HL-60/S4 treated with retinoic acid at 250 ng/mL for 4 days and 3 days (cell line): ENCODE measurements around the gene CYP2U1.

Experiments
- in situ Hi-C: fragments of 300-500 bp; cut with MboI; formaldehyde crosslinking; loops from 2 replicates; pipeline ENCODE4 v1.7.0; 2022; ENCODE audit warnings: low sequenced_read_pairs

Gene CYP2U1

DNA sequence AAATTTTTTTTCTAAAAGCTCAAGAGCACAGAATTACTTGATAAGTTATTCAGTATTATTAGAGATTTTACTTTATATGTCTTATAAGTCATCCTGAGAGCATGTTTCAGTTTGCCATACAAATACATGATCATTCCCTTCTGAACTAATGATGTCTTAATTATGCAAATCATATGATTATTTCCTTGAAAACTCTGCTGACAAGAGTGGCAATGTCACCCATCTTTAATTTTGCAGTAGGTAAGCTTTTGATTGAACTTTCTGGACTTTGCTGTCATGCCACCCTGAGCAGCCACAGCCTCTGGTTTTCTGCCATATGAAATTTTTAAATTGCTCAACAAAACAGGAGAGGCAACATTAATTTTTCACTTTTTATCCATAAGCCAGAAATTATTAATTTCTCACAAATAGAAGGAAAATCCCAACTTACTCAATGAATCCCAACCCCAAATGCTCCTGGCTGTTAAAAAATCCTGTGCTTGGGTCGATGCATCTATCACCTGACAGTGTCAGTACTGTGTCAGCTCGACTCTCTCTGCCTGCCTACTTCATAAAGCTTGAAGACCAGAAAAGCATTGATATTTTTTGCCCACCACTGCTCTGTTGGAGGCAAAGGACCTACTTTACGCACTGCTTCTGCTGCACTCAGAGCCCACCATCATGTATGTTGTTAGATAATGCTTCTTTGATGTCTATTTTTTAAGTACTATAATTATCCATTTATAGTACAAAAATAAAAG, 46.8 kb downstream of the CYP2U1 start:
- in situ Hi-C loops = no loop called here

DNA sequence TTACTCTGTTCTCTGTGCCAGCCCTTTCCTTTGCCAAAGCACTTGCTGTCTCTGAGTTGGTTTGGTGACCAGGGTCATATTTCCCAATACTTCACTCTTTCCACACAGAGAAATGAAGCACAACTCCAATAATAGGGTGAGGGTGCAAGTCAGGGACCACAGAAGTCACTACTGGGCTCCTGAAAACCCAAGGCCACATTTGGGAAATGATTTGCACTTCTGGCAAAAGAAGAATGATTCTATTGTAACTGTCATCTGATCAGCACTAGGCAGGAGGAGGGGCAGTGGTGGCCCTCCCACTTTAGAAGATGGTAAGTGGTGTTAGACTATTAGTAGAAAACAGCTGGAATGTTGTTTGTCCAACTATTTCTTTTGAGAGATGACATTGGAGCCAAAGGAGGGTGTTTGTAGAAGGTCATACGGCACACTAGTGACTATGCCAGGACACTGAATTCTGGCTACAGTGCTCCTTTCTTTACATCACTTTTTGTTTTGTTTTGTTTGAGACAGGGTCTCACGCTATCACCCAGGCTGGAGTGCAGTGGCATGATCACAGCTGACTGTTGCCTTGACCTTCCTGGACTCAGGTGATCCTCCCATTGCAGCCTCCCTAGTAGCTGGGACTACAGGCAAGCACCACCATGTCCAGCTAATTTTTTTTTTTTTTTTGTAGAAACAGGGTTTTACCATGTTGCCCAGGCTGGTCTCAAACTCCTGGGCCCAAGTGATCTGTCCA, 47.5 kb downstream of the CYP2U1 start:
- in situ Hi-C loops = no loop called here

DNA sequence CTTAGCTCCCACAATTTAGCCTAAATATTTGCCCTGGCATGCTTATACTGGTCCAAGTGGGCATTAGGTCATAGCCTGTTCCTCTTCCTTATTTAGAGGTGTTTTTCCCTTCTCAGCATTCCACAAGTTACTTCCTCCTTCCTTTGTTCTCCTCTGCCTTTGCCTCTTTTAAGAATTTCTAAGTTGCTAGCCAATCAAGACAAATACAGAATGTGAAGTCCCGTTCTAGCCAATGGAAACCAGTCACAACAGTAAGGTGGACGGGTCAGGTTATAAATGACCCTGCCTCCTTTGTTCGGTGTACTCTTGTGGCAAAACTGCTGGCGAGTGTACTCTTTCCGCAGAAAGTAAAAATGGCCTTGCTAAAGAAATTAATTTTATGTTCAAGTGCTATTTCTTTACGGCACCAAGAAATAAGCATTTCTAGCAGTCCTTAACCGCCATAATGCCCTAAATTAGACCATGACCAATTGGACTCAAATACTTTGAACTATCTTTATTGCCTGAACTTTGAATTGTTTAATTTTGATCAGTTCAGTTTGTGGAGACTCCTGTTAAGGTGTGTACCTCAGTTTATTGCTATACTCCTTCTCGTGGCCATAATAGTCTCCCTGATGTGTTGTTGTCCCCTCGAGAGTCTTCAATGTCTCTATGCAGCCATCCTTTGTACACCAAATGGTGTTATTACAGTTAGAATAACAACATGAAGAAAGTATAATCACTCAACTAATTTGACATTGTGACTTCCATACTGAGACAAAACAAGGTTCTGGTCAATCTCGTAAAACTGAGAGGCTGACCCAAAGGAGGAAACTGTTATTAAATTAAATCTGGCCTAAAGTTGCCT, 56.8 kb downstream of the CYP2U1 start:
- in situ Hi-C loops = no loop called here

DNA sequence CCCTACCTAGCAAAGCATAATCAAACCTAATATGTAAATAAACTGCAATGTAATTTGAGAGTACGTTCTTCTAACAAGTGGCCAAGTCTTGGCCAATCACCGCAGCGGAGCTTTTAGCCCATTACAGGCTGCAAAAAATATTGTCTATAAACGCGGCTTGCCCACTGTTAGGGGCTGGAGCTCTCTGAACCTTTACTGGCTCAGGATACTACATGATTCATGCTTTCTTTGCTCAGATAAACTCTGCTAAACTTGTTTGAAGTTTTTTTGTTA, 57.4 kb downstream of the CYP2U1 start:
- in situ Hi-C loops = no loop called here

DNA sequence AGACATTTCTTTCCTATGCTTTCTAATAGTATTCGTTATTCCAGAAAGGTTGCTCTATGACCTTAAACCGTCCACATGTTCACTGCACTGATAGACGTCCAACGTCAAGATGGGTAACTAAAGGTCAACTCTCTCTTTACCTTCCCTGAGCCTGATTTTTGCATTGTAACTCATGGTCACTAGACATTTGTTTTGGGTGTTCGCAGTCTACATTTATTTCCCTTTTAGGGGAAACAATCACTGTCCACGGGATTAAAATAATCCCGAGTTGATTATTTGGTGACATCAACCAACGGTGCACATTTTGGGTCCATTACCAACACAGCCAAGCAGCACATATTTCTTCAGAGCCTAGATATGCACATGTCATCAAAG, 57.8 kb downstream of the CYP2U1 start:
- in situ Hi-C loops = no loop called here

DNA sequence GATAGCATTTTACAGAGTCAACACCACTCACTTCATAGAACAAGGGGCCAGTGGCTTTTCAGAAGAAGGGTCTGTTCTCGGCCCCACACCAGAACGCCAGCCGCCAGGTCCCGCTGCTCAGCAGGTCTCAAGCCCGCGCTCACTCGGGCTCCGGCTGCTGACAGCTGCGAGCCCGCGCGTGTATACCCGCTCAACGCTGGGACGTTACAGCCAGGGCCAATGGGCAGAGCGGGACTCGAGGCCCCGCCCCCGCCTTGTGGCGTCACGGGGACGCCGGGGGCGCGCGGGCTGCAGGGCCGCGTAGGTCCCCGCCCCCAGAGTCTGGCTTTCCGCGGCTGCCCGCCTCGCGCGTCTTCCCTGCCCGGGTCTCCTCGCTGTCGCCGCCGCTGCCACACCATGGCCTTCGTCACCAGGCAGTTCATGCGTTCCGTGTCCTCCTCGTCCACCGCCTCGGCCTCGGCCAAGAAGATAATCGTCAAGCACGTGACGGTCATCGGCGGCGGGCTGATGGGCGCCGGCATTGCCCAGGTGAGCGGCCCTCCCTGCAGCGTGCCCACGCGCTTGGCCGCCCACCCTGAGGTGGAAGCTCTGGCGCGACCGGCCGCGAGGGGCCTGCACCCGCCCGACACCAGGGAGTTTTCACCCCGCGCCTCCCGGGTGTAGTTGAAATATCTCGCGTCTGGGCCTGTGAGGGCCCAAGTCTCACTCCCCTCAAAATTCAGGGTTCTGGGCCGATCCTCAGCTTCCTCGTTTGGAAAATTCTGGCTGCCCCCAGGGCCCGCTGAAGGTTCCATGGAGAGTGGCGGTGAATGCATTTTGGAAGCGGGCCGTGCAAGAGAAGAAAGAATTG, 58.4 kb downstream of the CYP2U1 start, which contains the start of gene HADH:
Gene HADH, plus strand, starts transcription at position 353 of the 850 bp plus-strand sequence. Its CDS starts 44 bp downstream, at position 397.
- in situ Hi-C loops = no loop called here

DNA sequence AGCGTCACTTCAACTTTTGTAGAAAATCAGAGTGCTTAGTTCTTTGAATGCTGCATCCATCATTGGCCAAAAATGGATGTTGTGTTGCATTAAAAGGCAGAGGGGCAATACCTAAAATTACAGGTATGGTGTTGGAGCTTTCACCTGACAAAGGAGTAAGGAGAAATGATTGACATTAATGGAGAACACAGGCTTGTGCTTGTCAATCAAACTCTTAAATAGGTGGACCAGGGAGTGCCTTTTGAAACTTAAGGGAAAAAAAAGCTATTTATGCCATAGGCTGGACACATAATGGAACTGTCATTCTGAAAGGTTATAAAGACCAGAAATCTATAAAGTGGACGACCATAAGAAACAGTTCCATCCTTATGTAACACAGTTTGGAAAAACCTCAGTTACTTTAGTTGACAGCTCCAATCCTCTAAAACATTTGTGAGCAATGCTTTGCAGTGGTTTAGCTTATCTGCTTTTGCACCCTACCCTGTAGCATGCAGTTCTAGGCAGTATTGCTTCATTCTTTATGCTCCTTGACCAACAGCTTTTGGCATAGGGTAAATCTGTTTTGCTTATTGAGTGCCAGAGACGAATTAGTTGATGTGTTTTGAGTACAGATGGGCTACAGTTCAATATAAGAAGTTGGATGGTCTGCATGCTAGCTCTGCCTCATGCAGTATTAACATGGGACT, 60.7 kb downstream of the CYP2U1 start:
- in situ Hi-C loops = no loop called here

DNA sequence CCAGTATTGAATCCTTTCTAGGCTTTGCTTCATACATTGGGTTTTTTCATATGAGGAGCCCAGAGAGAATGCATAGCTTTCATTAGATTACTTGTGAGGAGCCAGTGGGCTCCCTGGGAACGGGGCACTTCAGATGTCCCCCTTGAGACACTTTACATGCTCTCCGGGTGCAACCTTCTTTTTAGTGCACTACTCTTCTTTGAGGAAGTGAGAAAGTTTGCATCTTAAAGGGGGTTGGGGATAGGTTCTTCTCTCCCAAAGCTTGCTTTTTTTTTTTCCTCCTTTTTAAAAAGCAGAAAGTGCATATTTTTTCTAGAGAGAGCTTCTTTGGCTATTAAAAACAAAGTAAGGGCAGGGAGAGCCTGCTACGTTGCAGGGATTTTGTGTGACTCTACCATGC, 62.6 kb downstream of the CYP2U1 start:
- in situ Hi-C loops = no loop called here

DNA sequence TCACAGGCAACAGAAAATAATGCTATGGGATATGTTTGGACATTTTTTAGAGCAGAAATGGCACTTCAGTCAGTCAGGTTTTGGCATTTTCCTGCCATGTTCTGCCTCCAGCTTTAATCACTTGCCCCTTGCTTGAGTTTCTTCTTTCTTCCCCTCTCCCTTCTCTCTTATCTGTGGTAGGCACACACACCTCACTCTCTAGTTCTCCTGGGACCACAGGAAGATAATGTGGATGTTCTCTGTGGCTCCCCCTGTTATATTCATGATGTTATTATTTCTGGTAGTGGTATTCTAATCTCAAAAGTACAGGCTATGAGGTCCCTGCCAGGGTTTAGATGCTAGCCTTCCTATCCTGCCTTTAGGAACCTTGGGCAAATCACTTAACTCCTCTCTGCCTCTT, 63.5 kb downstream of the CYP2U1 start:
- in situ Hi-C loops = no loop called here

DNA sequence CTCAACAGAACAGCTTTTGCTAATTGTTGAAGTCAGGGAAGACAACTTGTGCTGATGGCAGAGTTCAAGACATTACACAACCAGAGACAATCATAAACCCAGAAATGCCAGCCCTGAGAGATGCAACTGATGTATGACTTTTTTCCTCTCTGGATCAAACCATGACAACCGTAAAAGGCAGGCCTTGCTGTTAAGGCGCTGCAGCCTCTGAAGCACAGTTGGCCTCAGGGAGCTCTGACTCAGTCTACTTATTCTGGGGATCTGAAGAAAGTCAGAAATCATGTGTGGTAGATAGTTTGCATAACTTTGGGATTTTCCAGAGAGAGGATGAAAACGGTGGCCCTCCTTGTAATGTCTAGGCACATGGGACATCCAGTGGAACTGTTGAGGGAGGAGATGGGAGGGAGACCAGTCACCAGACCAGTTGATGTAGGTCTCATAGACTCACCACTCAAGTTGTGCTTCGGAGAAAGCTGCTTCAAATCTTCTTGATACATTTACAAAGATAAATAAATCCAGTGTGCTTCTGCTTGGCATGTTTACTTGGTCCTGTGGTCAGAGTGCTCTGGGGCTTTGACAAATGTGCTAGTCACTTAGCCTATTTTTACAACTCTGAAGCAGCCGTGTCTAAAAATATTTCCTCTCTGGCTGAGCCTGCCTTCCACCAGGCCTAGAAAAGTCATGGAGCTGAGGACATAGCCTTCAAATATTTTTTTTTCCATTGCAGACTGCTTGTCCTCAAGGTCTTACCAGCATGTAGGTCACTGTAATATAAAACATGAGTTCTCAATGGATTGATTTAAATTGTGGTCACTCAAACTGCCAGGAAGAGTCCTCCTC, 65.8 kb downstream of the CYP2U1 start:
- in situ Hi-C loops = no loop called here

DNA sequence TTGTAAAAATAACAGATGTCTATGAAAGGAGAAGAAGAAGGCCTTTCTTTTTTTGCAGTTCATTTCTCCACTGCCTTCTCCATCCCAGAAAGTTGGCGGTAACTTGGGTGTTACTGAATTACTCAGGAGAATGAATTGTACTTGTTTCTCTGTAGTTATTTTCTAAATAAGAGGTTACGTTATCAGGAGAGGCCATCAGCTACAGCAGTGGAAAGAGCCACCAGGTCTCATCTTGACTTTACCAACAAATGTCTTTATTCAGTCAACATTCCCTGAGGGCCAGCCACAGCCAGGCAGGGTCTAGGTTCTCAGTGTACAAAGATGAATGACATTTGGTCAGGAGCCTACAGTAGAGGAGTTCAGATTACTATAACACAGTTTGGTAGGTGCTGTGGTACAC, 66.4 kb downstream of the CYP2U1 start:
- in situ Hi-C loops = no loop called here

DNA sequence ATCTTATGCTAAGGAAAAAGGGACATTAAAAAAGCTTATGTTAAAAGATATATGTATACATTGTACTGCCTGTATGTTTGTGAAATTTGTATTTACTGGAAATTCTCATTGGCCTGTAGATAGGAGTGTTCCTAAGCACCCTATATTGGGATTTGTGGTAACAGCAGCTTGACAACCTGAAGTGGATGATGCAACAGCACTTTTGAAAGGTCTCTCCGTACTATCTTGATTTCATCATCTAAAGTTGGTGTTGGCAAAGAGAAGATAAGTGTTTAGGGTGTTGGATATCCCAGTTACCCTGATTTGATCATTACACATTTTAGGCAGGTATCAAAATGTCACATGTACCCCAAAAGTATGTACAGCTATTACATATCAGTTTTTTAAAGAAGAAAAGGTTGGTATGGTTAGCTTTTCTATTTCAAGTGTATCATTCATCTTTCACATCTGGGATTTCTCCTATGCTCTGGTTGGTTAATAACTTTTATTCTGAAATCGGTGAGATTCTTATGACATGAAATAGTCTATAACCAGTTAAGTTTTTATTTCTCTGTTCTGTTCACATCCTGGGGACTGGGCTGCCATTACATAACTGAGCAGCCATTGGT, 68.7 kb downstream of the CYP2U1 start:
- in situ Hi-C loops = no loop called here

DNA sequence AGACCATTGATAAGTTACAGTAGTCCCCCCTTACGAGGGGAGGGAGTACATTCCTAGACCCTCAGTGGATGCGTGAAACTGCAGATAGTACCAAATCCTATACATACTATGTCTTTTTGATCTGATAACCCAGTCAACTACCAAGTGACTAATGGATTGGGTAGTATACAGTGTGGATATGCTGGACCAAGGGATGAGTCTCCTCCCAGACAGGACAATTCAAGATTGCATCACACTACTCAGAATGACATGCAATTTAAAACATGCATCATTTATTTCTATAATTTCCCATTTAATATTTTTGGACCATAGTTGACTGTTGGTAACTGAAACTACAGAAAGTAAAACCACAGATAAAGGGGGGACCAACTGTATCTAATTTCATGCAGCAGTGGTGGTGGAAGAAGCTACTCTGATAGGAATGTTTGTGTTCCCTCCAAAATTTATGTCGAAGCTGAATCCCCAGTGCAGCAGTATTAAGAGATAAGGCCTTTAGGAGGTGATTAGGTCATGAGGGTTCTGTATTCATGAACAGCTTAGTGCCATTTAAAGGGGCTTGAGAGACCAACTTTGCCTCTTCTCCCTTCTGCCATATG, 70.3 kb downstream of the CYP2U1 start:
- in situ Hi-C loops = no loop called here
